HL-60 (cell line): Measurements from ENCODE around the gene TBR1.

ENCODE experiments used
- DNase-seq, 2 experiments: peaks; one replicate each; pipeline ENCODE4 v3.0.0-alpha.2; 2010 to 2020; ENCODE audit warnings: low read depth in 1 of 2, low spot score in 1 of 2
- H3K27ac ChIP-seq: fragments of 250-450 bp; sonication (Bioruptor Pico); replicated peaks from 2 replicates; pipeline ENCODE4 v1.5.1; 2020; ENCODE audit warnings: mild to moderate bottlenecking, moderate library complexity
- H3K27me3 ChIP-seq: fragments of 250-450 bp; sonication (Bioruptor Pico); 2 replicates; pipeline ENCODE4 v1.5.1; 2021; ENCODE audit warnings: mild to moderate bottlenecking, moderate library complexity; ENCODE audit not compliant: insufficient read depth, poor library complexity, severe bottlenecking
- H3K4me3 ChIP-seq: replicated peaks from 2 replicates; pipeline ENCODE4 v1.5.1; 2011; ENCODE audit warnings: mild to moderate bottlenecking, control low read depth, low read length; ENCODE audit not compliant: insufficient read depth
- CTCF ChIP-seq: IDR thresholded peaks from one replicate; pipeline ENCODE4 v1.5.1; 2011; ENCODE audit warnings: low read length, control low read depth, inconsistent platforms; ENCODE audit not compliant: insufficient read depth
- GABPA ChIP-seq: IDR thresholded peaks from 2 replicates; pipeline ENCODE4 v1.6.1; 2012; ENCODE audit warnings: low read depth
- POLR2AphosphoS5 ChIP-seq: IDR thresholded peaks from 2 replicates; pipeline ENCODE4 v1.6.1; 2012; ENCODE audit warnings: low read depth
- REST ChIP-seq: IDR thresholded peaks from 2 replicates; pipeline ENCODE4 v1.6.1; 2012; ENCODE audit warnings: low read depth; ENCODE audit not compliant: insufficient replicate concordance
- SPI1 ChIP-seq: IDR thresholded peaks from 2 replicates; pipeline ENCODE4 v1.6.1; 2012; ENCODE audit warnings: low read depth, mild to moderate bottlenecking, borderline replicate concordance

TBR1 gene

GRCh38 chr2:161424394-161424769 is 8.3 kb downstream of the TBR1 start:
- TF ChIP-seq REST (no peak), GABPA (no peak)
- Histone ChIP-seq H3K27me3 (peaks cover 85% of the 10 kb centered on the region), H3K4me3 (no peak overlapping the region), H3K27ac (no peak overlapping the region)
- DNase-seq, result no peak

GRCh38 chr2:161424891-161425727 is 9.0 kb downstream of the TBR1 start:
- H3K27me3 ChIP-seq, result peaks cover 81% of the 10 kb centered on the region
- DNase-seq, result no peak
- H3K27ac ChIP-seq, result no peak overlapping the region
- H3K4me3 ChIP-seq, result no peak overlapping the region
- TF ChIP-seq SPI1, result no peak
- no peak for TF ChIP-seq REST
- no peak for TF ChIP-seq POLR2AphosphoS5
- no peak for TF ChIP-seq CTCF
- no peak for TF ChIP-seq GABPA

GRCh38 chr2:161425728-161426454 is 9.8 kb downstream of the TBR1 start:
- peaks cover 75% of the 10 kb centered on the region for H3K27me3 ChIP-seq
- H3K4me3 ChIP-seq, result no peak overlapping the region
- no peak for DNase-seq
- H3K27ac ChIP-seq, result no peak overlapping the region
- TF ChIP-seq REST (no peak), POLR2AphosphoS5 (no peak), CTCF (no peak), GABPA (no peak), SPI1 (no peak)
